Measurements from ENCODE around the gene NSFL1C. TPM values are rescaled to one million over a fixed set of nuclear protein-coding genes. Genes with fewer than 3 reads are reported as not detected.

Gene NSFL1C
- total and polyA plus RNA-seq, 2 of the 4 experiments (the other 2 are of a cell fraction), result 33.0 to 40.3 TPM

- Histone ChIP-seq H3K14ac (replicated peaks; ENCODE audit: low read depth, low read length) (no peak overlapping the region), H2AFZ (replicated peaks; ENCODE audit: low read length, poor library complexity) (no peak overlapping the region), H4K91ac (ENCODE audit: insufficient read depth, low read depth, low read length) (no peak overlapping the region), H3K56ac (ENCODE audit: extremely low read depth, insufficient read depth, low read length) (no peak overlapping the region), H3K79me1 (ENCODE audit: low read depth in 1 of 2, low read length in 2 of 2) (no peaks in the 10 kb centered on the region), H3K4me1 (ENCODE audit: control insufficient read depth, insufficient read depth, low read length) (no peaks in the 10 kb centered on the region), H3K4ac (ENCODE audit: low read depth, low read length) (no peak overlapping the region), H4K20me1 (ENCODE audit: insufficient read depth, low read length) (no peaks in the 10 kb centered on the region), H2AK5ac (ENCODE audit: low read depth, low read length) (no peak overlapping the region), H2AK9ac (replicated peaks; ENCODE audit: low read depth, low read length, poor library complexity) (no peak overlapping the region), H3K27ac (ENCODE audit: insufficient read depth, low read length) (no peak overlapping the region), H2BK120ac (ENCODE audit: low read depth, low read length) (no peak overlapping the region), H3K36me3 (ENCODE audit: control insufficient read depth, insufficient read depth, low read length) (peaks cover 44% of the 10 kb centered on the region), H3K4me2 (ENCODE audit: low read depth, low read length) (no peak overlapping the region), H3K9me1 (ENCODE audit: insufficient read depth, low read length) (peaks cover 6% of the 10 kb centered on the region; the same call in 1 of the 2 replicates), H3K23ac (ENCODE audit: low read depth, low read length) (no peak overlapping the region), H3K4me3 (ENCODE audit: insufficient read depth, low read depth, low read length) (no peak overlapping the region), H3K18ac (ENCODE audit: low read depth, low read length) (no peak overlapping the region), H2BK15ac (ENCODE audit: low read depth, low read length) (no peak overlapping the region), H2BK5ac (ENCODE audit: low read depth, low read length, poor library complexity, severe bottlenecking) (no peak overlapping the region), H3K27me3 (ENCODE audit: control insufficient read depth, insufficient read depth, low read length) (no peaks in the 10 kb centered on the region), H3K9ac (ENCODE audit: low read depth, low read length) (no peak overlapping the region), H4K8ac (ENCODE audit: low read depth in 2 of 2, low read length in 2 of 2) (no peak overlapping the region), H4K5ac (ENCODE audit: low read depth, low read length) (no peak overlapping the region), H2BK20ac (ENCODE audit: low read depth, low read length) (no peak overlapping the region), H3K9me3 (ENCODE audit: control insufficient read depth, insufficient read depth, low read length) (no peaks in the 10 kb centered on the region)
- TF ChIP-seq NFE2L2 (IDR thresholded peaks at IDR 0.05; ENCODE audit: low read depth, low read length) (no peak), MAZ (IDR thresholded peaks at IDR 0.05; ENCODE audit: borderline replicate concordance, low read depth, low read length) (no peak), RCOR1 (IDR thresholded peaks at IDR 0.05; ENCODE audit: insufficient replicate concordance, low read length) (no peak), FOS (IDR thresholded peaks at IDR 0.05; ENCODE audit: low read depth, low read length) (no peak), CEBPB (IDR thresholded peaks at IDR 0.05; ENCODE audit: low read depth, low read length) (no peak), USF2 (IDR thresholded peaks at IDR 0.05; ENCODE audit: low read depth, low read length) (no peak), RAD21 (IDR thresholded peaks at IDR 0.05; ENCODE audit: low read length) (no peak), RFX5 (IDR thresholded peaks at IDR 0.05; ENCODE audit: low read depth, low read length) (no peak)
- TF ChIP-seq, protein P1, sequence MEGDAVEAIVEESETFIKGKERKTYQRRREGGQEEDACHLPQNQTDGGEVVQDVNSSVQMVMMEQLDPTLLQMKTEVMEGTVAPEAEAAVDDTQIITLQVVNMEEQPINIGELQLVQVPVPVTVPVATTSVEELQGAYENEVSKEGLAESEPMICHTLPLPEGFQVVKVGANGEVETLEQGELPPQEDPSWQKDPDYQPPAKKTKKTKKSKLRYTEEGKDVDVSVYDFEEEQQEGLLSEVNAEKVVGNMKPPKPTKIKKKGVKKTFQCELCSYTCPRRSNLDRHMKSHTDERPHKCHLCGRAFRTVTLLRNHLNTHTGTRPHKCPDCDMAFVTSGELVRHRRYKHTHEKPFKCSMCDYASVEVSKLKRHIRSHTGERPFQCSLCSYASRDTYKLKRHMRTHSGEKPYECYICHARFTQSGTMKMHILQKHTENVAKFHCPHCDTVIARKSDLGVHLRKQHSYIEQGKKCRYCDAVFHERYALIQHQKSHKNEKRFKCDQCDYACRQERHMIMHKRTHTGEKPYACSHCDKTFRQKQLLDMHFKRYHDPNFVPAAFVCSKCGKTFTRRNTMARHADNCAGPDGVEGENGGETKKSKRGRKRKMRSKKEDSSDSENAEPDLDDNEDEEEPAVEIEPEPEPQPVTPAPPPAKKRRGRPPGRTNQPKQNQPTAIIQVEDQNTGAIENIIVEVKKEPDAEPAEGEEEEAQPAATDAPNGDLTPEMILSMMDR (conservative IDR thresholded peaks at IDR 0.05; ENCODE audit: low read depth, low read length), result no peak
- no CpG with 5 or more reads among the region's 3 CpGs for WGBS, 2 experiments (ENCODE audit: extremely low coverage in 2 of 2, insufficient read length in 1 of 2)
- ATAC-seq (ENCODE audit: low read depth), result no peak
- ChIA-PET POLR2A (ENCODE audit: unreplicated experiment) (no interaction called here), CTCF (no interaction called here)
- in situ Hi-C loops (cut with MboI; ENCODE audit: low sequenced_read_pairs), result loop anchor here (5.0 to 10.0 kb wide), 2 partner anchors 129 to 316 kb away; no protein-coding TSS in a partner anchor
- DNase-seq, result no peak
- no TSS peak for BruUV-seq (replicated peaks)
- intact Hi-C loops (cut with micrococcal nuclease), result no loop called here
- dilution Hi-C loops (cut with HindIII; ENCODE audit: low sequenced_read_pairs, unreplicated experiment), result no loop called here
Observed at GRCh38 chr20:1441133-1441532, 25.5 kb downstream of the NSFL1C start.
